Measurements from ENCODE around the gene GGCT. TPM values are rescaled to one million over a fixed set of nuclear protein-coding genes. Genes with fewer than 3 reads are reported as not detected.

GGCT gene
- total and polyA plus RNA-seq, 9 donors = 35.1 to 43.0 (median 37.8) TPM

DNA sequence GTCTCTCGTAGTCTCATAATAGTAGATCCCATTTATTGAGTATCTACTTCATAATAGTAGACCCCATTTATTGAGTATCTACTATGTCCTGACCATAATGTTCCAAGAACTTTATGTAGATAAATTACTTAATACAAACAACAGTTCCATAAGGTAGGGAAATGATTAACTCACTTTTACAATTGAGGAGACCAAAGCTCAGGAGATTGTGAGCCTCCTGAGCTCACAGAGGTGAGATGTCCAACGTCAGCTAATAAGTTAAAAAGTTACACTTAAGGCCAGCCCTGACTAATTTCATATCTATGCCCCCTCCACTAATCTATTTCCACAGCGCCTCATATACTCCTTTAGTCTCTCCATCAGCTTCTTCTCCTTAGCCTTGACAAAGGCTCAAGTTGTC is 17.5 kb upstream of the GGCT start:
- H3K27me3 ChIP-seq (ENCODE audit: control insufficient read depth, insufficient read depth, low read length) = no peaks in the 10 kb centered on the region
- WGBS (ENCODE audit: insufficient coverage) = 100% methylated on average over 2 of the region's 3 CpGs

DNA sequence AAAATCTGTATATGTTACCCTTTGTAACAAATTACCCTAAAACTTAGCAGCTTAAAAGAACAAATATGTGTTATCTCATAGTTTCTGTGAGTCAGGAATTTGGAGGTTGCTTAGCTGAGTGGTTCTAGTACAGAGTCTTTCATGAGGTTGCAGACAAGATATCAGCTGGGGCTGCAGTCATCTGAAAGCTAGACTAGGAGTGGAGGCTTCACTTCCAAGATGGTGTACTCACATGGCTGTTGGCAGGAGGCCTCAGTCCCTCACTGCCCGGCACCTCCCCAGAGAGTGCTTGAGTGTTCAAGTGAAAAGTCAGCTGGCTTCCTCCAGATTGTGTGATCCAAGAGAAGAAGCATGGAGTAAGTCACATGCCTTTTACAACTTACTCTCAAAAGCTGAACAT is 16.9 kb upstream of the GGCT start:
- WGBS (ENCODE audit: insufficient coverage) = no CpG with 5 or more reads among the region's 1 CpG
- no peaks in the 10 kb centered on the region for H3K27me3 ChIP-seq (ENCODE audit: control insufficient read depth, insufficient read depth, low read length)
- H3K4me3 ChIP-seq (ENCODE audit: low read length) = no peak overlapping the region
- peak; percentile 62 for DNase-seq
- no peak overlapping the region for H3K27ac ChIP-seq (ENCODE audit: low read length)
- H3K36me3 ChIP-seq (ENCODE audit: control insufficient read depth, insufficient read depth, low read length) = no peaks in the 10 kb centered on the region
- H3K9me3 ChIP-seq (replicated peaks; ENCODE audit: control insufficient read depth, low read depth, low read length) = no peaks in the 10 kb centered on the region
- peaks cover 2% of the 10 kb centered on the region for H3K4me1 ChIP-seq (ENCODE audit: control insufficient read depth, insufficient read depth, low read length)

More for the DNA sequence above, 17.5 kb upstream of the GGCT start:
- Histone ChIP-seq H3K27ac (ENCODE audit: low read length) (no peak overlapping the region), H3K9me3 (replicated peaks; ENCODE audit: control insufficient read depth, low read depth, low read length) (no peaks in the 10 kb centered on the region), H3K36me3 (ENCODE audit: control insufficient read depth, insufficient read depth, low read length) (no peaks in the 10 kb centered on the region), H3K4me3 (ENCODE audit: low read length) (no peak overlapping the region), H3K4me1 (ENCODE audit: control insufficient read depth, insufficient read depth, low read length) (peaks cover 2% of the 10 kb centered on the region)
- no peak for DNase-seq

DNA sequence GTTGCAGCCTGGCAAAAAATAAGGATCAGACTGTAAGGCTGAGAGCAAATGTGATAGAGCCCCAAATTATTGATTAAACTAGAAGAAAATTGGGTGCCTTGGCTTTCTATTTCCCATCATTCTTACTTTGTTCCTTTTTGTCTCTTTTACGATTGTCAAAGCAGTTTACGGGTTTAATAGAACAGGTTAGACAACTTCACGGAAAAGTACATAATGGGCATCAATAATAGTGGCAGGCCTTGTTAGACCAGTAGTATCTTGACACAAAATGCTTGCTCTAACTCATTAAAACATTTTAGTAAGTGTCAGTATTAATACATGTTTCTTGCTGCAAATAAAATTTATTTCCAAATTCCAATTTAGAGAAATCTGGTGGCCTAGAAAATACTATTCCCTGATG is 14.5 kb upstream of the GGCT start:
- Histone ChIP-seq H3K9me3 (replicated peaks; ENCODE audit: control insufficient read depth, low read depth, low read length) (no peaks in the 10 kb centered on the region), H3K4me3 (ENCODE audit: low read length) (no peak overlapping the region), H3K27ac (ENCODE audit: low read length) (no peak overlapping the region), H3K4me1 (ENCODE audit: control insufficient read depth, insufficient read depth, low read length) (peaks cover 2% of the 10 kb centered on the region), H3K36me3 (ENCODE audit: control insufficient read depth, insufficient read depth, low read length) (no peaks in the 10 kb centered on the region), H3K27me3 (ENCODE audit: control insufficient read depth, insufficient read depth, low read length) (no peaks in the 10 kb centered on the region)
- no CpG with 5 or more reads among the region's 3 CpGs for WGBS (ENCODE audit: insufficient coverage)
- no peak for DNase-seq

DNA sequence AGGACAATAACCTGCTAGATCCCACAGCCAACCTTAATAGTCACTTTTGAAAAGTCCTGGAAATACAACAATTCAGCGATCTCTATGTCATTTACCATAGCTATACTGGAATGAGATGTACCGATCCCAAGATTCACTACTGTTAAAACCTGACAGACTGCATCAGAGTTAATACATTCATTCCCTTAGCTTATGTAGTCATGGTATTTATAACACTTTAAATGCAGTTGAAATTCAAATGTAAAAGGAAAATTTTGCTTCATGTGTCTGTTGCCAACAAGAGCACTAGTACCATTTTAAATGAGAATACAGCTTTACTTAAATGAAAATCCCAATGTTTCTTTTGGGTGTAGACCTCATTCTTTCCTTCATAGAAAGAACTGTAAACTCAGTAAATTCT is 11.1 kb upstream of the GGCT start:
- no CpG with 5 or more reads among the region's 2 CpGs for WGBS (ENCODE audit: insufficient coverage)
- Histone ChIP-seq H3K4me1 (ENCODE audit: control insufficient read depth, insufficient read depth, low read length) (no peaks in the 10 kb centered on the region), H3K9me3 (replicated peaks; ENCODE audit: control insufficient read depth, low read depth, low read length) (no peaks in the 10 kb centered on the region), H3K27ac (ENCODE audit: low read length) (peak overlapping the region; percentile 15), H3K36me3 (ENCODE audit: control insufficient read depth, insufficient read depth, low read length) (no peaks in the 10 kb centered on the region), H3K4me3 (ENCODE audit: low read length) (no peak overlapping the region), H3K27me3 (ENCODE audit: control insufficient read depth, insufficient read depth, low read length) (no peaks in the 10 kb centered on the region)
- DNase-seq = peak; percentile 49

DNA sequence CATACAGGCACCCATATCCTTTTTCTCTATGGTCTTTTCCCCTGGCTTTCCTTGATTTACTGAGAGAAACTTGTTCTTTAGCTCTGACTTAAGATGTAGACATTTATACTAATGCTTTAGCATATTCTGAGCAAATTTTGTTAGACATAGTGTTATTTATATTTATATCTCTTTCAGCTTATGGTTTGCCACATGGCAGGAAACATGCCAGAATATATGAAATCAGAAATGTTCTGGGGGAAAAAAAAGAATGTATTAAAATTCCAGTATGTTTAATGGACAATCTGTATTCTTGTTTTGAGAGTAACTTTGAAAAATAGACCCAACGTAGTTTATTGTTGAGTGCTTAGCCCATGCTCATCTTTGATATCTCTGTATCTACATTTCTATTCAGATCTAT is 10.1 kb upstream of the GGCT start:
- no CpG with 5 or more reads among the region's 1 CpG for WGBS (ENCODE audit: insufficient coverage)
- Histone ChIP-seq H3K27me3 (ENCODE audit: control insufficient read depth, insufficient read depth, low read length) (no peaks in the 10 kb centered on the region), H3K9me3 (replicated peaks; ENCODE audit: control insufficient read depth, low read depth, low read length) (no peaks in the 10 kb centered on the region), H3K36me3 (ENCODE audit: control insufficient read depth, insufficient read depth, low read length) (no peaks in the 10 kb centered on the region), H3K27ac (ENCODE audit: low read length) (no peak overlapping the region), H3K4me3 (ENCODE audit: low read length) (no peak overlapping the region), H3K4me1 (ENCODE audit: control insufficient read depth, insufficient read depth, low read length) (no peaks in the 10 kb centered on the region)
- DNase-seq = no peak

DNA sequence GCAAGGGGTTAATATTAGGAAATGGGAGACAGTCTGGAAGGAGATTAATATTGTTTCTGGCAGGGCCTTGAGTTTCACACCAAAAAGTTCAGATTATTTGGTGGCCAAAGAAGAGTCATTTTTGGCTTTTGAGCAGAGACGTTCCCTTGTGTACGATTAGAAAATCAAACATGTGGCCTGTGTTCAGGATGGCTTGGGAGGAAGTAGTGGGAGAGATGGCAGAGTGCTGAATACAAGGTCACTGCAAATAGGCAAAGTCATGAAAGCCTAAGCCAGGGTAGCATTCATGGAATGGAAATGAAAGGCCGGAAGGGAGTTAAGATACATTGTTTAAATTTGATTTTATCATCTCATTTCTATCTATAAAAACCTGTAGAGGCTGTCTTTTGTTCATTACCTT is 9.5 kb upstream of the GGCT start:
- no peaks in the 10 kb centered on the region for H3K36me3 ChIP-seq (ENCODE audit: control insufficient read depth, insufficient read depth, low read length)
- H3K4me3 ChIP-seq (ENCODE audit: low read length) = no peak overlapping the region
- H3K27ac ChIP-seq (ENCODE audit: low read length) = no peak overlapping the region

DNA sequence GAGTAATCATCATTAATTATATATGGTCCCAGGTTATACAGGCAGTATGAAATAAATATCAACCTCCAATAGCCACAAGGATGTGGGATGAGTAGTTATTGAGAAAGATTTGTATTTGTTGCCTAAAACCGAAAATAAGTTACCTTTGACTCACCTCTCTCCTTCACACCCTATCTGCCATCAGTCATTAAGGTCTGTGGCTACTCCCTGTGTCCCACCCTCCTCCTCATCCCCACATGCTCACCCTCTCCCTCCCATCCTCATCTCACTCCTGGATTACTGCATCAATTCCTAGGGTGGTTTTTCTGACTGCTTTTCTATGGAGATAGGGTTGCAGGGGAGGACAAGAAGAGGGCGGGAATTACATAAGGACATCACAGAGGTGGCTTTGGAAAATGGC is 9.1 kb upstream of the GGCT start:
- no peak overlapping the region for H3K4me3 ChIP-seq (ENCODE audit: low read length)
- no peak overlapping the region for H3K27ac ChIP-seq (ENCODE audit: low read length)
- no peaks in the 10 kb centered on the region for H3K36me3 ChIP-seq (ENCODE audit: control insufficient read depth, insufficient read depth, low read length)
- DNase-seq = no peak
- H3K9me3 ChIP-seq (replicated peaks; ENCODE audit: control insufficient read depth, low read depth, low read length) = no peaks in the 10 kb centered on the region
- H3K4me1 ChIP-seq (ENCODE audit: control insufficient read depth, insufficient read depth, low read length) = no peaks in the 10 kb centered on the region
- WGBS (ENCODE audit: insufficient coverage) = 80% methylated on average over 1 of the region's 2 CpGs
- H3K27me3 ChIP-seq (ENCODE audit: control insufficient read depth, insufficient read depth, low read length) = no peaks in the 10 kb centered on the region

More for the DNA sequence above, 9.5 kb upstream of the GGCT start:
- 89% methylated on average over 2 of the region's 3 CpGs for WGBS (ENCODE audit: insufficient coverage)
- DNase-seq = no peak
- Histone ChIP-seq H3K4me1 (ENCODE audit: control insufficient read depth, insufficient read depth, low read length) (no peaks in the 10 kb centered on the region), H3K9me3 (replicated peaks; ENCODE audit: control insufficient read depth, low read depth, low read length) (no peaks in the 10 kb centered on the region), H3K27me3 (ENCODE audit: control insufficient read depth, insufficient read depth, low read length) (no peaks in the 10 kb centered on the region)

DNA sequence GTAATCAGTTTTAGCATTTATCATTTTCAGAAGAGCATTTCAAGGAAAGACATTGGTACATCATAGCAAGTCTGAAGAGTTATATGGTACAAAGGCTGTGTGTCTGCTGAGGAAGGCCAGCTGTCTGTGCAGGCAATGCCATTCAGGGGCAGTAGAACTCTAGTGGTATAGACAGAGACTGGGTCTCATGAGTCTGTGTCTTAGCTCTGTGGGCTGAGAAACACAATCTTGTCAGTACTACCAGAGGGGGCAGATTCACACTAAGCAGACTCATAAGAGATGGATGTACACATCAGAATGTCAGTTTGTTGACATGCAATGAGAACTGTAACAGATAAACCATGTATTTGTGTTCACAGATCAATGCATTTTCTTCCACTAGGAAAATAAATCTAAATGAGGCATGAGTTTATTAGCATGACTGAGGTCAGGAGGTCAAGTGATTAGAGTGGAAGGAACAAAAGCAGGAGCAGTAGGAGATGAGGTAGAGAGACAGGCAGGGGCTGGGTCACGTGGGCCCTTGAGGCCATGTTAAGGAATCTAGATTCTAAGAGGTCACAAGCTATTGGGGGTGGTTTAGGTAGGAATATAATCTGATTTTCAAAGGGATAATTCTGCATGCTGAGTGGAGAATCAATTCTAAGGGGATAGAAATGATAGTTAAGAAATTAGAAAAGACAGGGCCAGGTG is 7.5 kb upstream of the GGCT start:
- no peak overlapping the region for H3K27ac ChIP-seq (ENCODE audit: low read length)
- no peaks in the 10 kb centered on the region for H3K4me1 ChIP-seq (ENCODE audit: control insufficient read depth, insufficient read depth, low read length)
- no peaks in the 10 kb centered on the region for H3K36me3 ChIP-seq (ENCODE audit: control insufficient read depth, insufficient read depth, low read length)
- DNase-seq = no peak
- H3K4me3 ChIP-seq (ENCODE audit: low read length) = no peak overlapping the region
- no peaks in the 10 kb centered on the region for H3K27me3 ChIP-seq (ENCODE audit: control insufficient read depth, insufficient read depth, low read length)
- H3K9me3 ChIP-seq (replicated peaks; ENCODE audit: control insufficient read depth, low read depth, low read length) = no peaks in the 10 kb centered on the region
- WGBS (ENCODE audit: insufficient coverage) = 69% methylated on average over 1 of the region's 1 CpG

DNA sequence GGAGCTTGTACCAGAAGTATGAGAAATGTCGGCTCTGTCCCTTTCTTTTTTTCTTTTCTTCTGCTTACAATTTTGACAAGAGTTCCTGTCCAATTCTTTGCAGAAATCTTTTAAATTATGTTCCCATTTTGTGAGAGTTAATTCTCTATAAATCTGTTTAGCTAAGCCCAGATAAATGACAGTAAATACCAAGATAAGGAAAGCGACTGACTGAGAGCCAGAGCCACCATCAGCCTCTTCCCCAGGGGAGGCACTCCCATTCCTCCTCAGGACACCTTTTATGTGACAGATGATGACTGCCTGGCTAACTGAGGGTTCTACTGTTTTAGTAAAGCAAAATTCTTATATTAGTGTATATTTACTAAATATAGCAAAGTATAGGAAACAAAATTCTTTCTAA is 6.9 kb upstream of the GGCT start:
- no peak for DNase-seq
- Histone ChIP-seq H3K27me3 (ENCODE audit: control insufficient read depth, insufficient read depth, low read length) (no peaks in the 10 kb centered on the region), H3K36me3 (ENCODE audit: control insufficient read depth, insufficient read depth, low read length) (no peaks in the 10 kb centered on the region), H3K27ac (ENCODE audit: low read length) (no peak overlapping the region), H3K4me3 (ENCODE audit: low read length) (no peak overlapping the region), H3K4me1 (ENCODE audit: control insufficient read depth, insufficient read depth, low read length) (no peaks in the 10 kb centered on the region), H3K9me3 (replicated peaks; ENCODE audit: control insufficient read depth, low read depth, low read length) (no peaks in the 10 kb centered on the region)
- WGBS (ENCODE audit: insufficient coverage) = no CpG with 5 or more reads among the region's 2 CpGs

DNA sequence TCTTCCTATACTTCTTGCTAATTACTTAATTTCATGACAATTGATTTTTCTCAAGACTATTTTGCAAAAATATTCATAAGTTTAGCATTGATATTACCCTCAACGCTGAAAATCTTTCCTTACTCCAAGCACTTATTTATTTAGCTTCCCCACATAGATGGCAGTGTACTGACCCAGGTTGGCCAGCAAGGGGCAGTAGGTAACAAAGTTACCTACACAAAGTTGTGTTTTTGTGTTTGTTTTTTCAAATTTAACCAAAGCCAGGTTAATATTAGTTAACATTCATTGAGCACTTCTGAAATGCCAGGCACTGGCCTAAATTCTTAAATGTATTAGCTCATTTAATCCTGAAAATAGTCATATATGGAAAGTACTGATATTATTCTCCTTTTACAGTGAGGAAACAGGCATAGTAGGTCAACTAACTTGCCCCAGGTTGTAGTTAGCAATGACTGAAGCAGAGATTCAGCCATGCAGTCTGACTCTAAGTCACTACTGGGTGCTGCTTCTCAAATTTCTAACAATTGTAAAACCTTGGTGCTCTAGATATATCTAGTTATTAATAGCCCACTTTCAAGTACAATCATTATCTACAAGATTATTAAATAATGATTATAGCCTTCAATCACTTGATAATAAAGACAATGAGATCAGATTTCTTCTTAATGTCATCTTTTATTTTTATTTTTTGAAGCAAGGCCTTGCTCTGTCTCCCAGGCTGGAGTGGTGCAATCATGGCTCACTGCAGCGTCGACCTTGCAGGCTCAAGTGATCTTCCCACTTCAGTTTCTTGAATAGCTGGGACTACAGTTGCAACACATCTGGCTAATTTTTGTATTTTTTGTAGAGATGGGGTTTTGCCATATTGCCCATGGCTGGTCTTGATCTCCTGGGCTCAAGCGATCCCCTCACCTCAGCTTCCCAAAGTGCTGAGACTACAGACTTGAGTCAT is 5.8 kb upstream of the GGCT start:
- Histone ChIP-seq H3K36me3 (ENCODE audit: control insufficient read depth, insufficient read depth, low read length) (no peaks in the 10 kb centered on the region), H3K9me3 (replicated peaks; ENCODE audit: control insufficient read depth, low read depth, low read length) (no peaks in the 10 kb centered on the region), H3K27ac (ENCODE audit: low read length) (no peak overlapping the region), H3K4me3 (ENCODE audit: low read length) (no peak overlapping the region), H3K27me3 (ENCODE audit: control insufficient read depth, insufficient read depth, low read length) (no peaks in the 10 kb centered on the region), H3K4me1 (ENCODE audit: control insufficient read depth, insufficient read depth, low read length) (no peaks in the 10 kb centered on the region)
- DNase-seq = peak; percentile 33
- whole genome bisulfite sequencing (ENCODE audit: insufficient coverage) = no CpG with 5 or more reads among the region's 4 CpGs
